22Rv1 (cell line): Measurements from ENCODE around the gene ATOH1.

ENCODE experiments used
- ZFX ChIP-seq: fragments of 450-650 bp; IDR thresholded peaks from 2 replicates; pipeline ENCODE4 v1.6.1; 2017; ENCODE audit warnings: antibody characterized with exemption, borderline replicate concordance
- TF ChIP-seq, protein P1 (sequence below): fragments of 450-650 bp; IDR thresholded peaks from 2 replicates; pipeline ENCODE4 v1.5.1; 2017; ENCODE audit warnings: mild to moderate bottlenecking

DNA sequence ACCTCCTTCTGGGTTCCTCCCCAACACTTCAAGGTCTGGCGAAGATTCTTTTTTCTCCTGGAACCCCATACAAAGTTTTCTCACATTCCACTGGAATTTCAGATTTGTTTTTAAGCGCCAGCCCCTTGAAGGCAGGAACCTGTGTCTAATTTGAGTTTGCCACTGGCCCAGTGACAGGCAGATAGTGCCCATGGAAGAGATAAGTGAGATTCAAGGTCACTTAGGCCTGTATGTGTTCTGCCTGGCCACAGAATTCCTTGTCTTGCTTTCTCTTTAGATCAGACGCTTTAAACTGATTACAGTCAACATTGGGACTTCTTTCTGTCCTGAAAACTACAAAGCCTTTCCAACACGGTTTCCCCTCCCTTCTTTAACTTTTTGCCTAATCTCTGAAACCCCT is 11.2 kb downstream of the ATOH1 start:
- TF ChIP-seq, protein P1, sequence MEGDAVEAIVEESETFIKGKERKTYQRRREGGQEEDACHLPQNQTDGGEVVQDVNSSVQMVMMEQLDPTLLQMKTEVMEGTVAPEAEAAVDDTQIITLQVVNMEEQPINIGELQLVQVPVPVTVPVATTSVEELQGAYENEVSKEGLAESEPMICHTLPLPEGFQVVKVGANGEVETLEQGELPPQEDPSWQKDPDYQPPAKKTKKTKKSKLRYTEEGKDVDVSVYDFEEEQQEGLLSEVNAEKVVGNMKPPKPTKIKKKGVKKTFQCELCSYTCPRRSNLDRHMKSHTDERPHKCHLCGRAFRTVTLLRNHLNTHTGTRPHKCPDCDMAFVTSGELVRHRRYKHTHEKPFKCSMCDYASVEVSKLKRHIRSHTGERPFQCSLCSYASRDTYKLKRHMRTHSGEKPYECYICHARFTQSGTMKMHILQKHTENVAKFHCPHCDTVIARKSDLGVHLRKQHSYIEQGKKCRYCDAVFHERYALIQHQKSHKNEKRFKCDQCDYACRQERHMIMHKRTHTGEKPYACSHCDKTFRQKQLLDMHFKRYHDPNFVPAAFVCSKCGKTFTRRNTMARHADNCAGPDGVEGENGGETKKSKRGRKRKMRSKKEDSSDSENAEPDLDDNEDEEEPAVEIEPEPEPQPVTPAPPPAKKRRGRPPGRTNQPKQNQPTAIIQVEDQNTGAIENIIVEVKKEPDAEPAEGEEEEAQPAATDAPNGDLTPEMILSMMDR: no peak
- TF ChIP-seq ZFX: no peak
